Endothelial cell of umbilical vein (primary cell): ENCODE results near the gene TTC9. TPM values are rescaled to one million over a fixed set of nuclear protein-coding genes. Genes with fewer than 3 reads are reported as not detected.

Source experiments
- BruUV-seq: library from RNA; stranded (reverse); fragments of 400-500 nt; replicated peaks from 2 replicates; lab custom pipeline; 2021; lab: Mats Ljungman, UMichigan
- CTCF ChIA-PET: fragments of 300-600, 350-600 bp; sonication (Branson Sonifier 250); formaldehyde crosslinking; loops from one replicate; lab custom pipeline; 2021; ENCODE audit warnings: antibody characterized with exemption, inconsistent platforms; lab: Charles Lee
- POLR2A ChIA-PET: fragments of 300-600, 350-600 bp; sonication (Branson Sonifier 250); formaldehyde crosslinking; loops from one replicate; lab custom pipeline; 2021; ENCODE audit warnings: antibody characterized with exemption, inconsistent platforms; lab: Charles Lee
- DNase-seq: peaks from one replicate; pipeline ENCODE4 v3.0.0-alpha.2; 2011; ENCODE audit warnings: low read depth, low spot score
- FAIRE-seq: peaks from 2 replicates; lab custom pipeline; 2011; peaks lifted over from hg19 to GRCh38; lab: Jason Lieb, UNC
- H2AFZ ChIP-seq: 2 replicates; pipeline ENCODE4 v1.6.0; 2012; ENCODE audit warnings: low read depth, low read length, control low read depth, inconsistent platforms
- H3K27ac ChIP-seq: 2 replicates; pipeline ENCODE4 v1.5.1; 2011; ENCODE audit warnings: low read depth, mild to moderate bottlenecking, control low read depth, low read length, moderate library complexity; ENCODE audit not compliant: insufficient read depth
- H3K27me3 ChIP-seq, 2 experiments: 2 replicates each; pipeline versions ENCODE4 v1.6.0 to v1.6.1; 2011; ENCODE audit warnings: low read length in 2 of 2, mixed read lengths in 1 of 2; ENCODE audit not compliant: control insufficient read depth in 2 of 2, insufficient read depth in 2 of 2
- H3K36me3 ChIP-seq, 2 experiments: 2 replicates in 1 of 2; 3 replicates in 1 of 2; pipeline ENCODE4 v1.5.1; 2011; ENCODE audit warnings: low read length in 2 of 2, mild to moderate bottlenecking in 1 of 2, moderate library complexity in 1 of 2; ENCODE audit not compliant: control insufficient read depth in 2 of 2, insufficient read depth in 2 of 2; ENCODE audit errors: extremely low read depth in 1 of 2
- H3K4me1 ChIP-seq: 3 replicates; pipeline ENCODE4 v1.5.1; 2011; ENCODE audit warnings: mild to moderate bottlenecking, low read length; ENCODE audit not compliant: control insufficient read depth, insufficient read depth; ENCODE audit errors: extremely low read depth
- H3K4me2 ChIP-seq: 2 replicates; pipeline ENCODE4 v1.6.1; 2011; ENCODE audit warnings: low read length, control low read depth, mixed read lengths; ENCODE audit not compliant: insufficient read depth
- H3K4me3 ChIP-seq, 3 experiments: fragments of 200-600 bp in 1 of 3; sonication (generic), shearing (Covaris generic) in 1 of 3; replicated peaks in 1 of 3; 2 replicates each; pipeline ENCODE4 v1.5.1; 2011 to 2016; ENCODE audit warnings: control low read depth in 3 of 3, low read length in 3 of 3, mild to moderate bottlenecking in 2 of 3, inconsistent platforms in 1 of 3, low read depth in 1 of 3, moderate library complexity in 1 of 3; ENCODE audit not compliant: insufficient read depth in 1 of 3
- H3K79me2 ChIP-seq: 2 replicates; pipeline ENCODE4 v1.6.0; 2012; ENCODE audit warnings: low read length, inconsistent platforms; ENCODE audit not compliant: control insufficient read depth, insufficient read depth
- H3K9ac ChIP-seq: replicated peaks from 2 replicates; pipeline ENCODE3; 2011; ENCODE audit warnings: low read length, control low read depth; ENCODE audit not compliant: insufficient read depth; ENCODE audit errors: extremely low read depth
- H3K9me1 ChIP-seq: replicated peaks from 3 replicates; pipeline ENCODE4 v1.6.0; 2011; ENCODE audit warnings: mild to moderate bottlenecking, low read length; ENCODE audit not compliant: control insufficient read depth, insufficient read depth; ENCODE audit errors: extremely low read depth
- H3K9me3 ChIP-seq: replicated peaks from 2 replicates; pipeline ENCODE4 v1.5.1; 2012; ENCODE audit warnings: low read length, inconsistent platforms; ENCODE audit not compliant: control insufficient read depth, insufficient read depth
- H4K20me1 ChIP-seq: replicated peaks from 2 replicates; pipeline ENCODE3; 2011; ENCODE audit warnings: mild to moderate bottlenecking, low read length; ENCODE audit not compliant: control insufficient read depth, insufficient read depth; ENCODE audit errors: extremely low read depth
- CTCF ChIP-seq, 2 donors: IDR thresholded peaks; 1 replicate in 1 of 2; 2 replicates in 1 of 2; pipeline ENCODE4 v1.5.1; 2011; ENCODE audit warnings: low read length in 2 of 2, mild to moderate bottlenecking in 2 of 2, moderate library complexity in 2 of 2, control low read depth in 1 of 2, inconsistent platforms in 1 of 2, low read depth in 1 of 2; ENCODE audit not compliant: insufficient read depth in 1 of 2; ENCODE audit errors: extremely low read depth in 1 of 2
- EZH2 ChIP-seq: IDR thresholded peaks from 2 replicates; pipeline ENCODE4 v1.6.1; 2012; ENCODE audit warnings: borderline replicate concordance, low read depth, mild to moderate bottlenecking, moderate library complexity, low read length, inconsistent platforms; ENCODE audit not compliant: severe bottlenecking
- FOS ChIP-seq: IDR thresholded peaks from 2 replicates; pipeline ENCODE4 v1.6.1; 2011; ENCODE audit warnings: mild to moderate bottlenecking, low read length, moderate library complexity, borderline replicate concordance; ENCODE audit not compliant: insufficient read depth
- GATA2 ChIP-seq: IDR thresholded peaks from 2 replicates; pipeline ENCODE4 v1.7.0; 2011; ENCODE audit warnings: low read depth, mild to moderate bottlenecking, moderate library complexity, mixed read lengths, low read length; ENCODE audit not compliant: insufficient read length, insufficient read depth
- JUN ChIP-seq: IDR thresholded peaks from 2 replicates; pipeline ENCODE4 v1.6.1; 2011; ENCODE audit warnings: borderline replicate concordance, low read depth; ENCODE audit not compliant: insufficient read length, insufficient read depth
- MAX ChIP-seq: IDR thresholded peaks from 2 replicates; pipeline ENCODE4 v1.6.1; 2011; ENCODE audit not compliant: insufficient read depth, insufficient read length
- MYC ChIP-seq: IDR thresholded peaks from one replicate; pipeline ENCODE4 v1.6.1; 2011; ENCODE audit warnings: mild to moderate bottlenecking, low read depth, low read length
- POLR2A ChIP-seq: IDR thresholded peaks from 2 replicates; pipeline ENCODE4 v1.6.1; 2012; ENCODE audit warnings: low read depth, mild to moderate bottlenecking, control low read depth, low read length
- POLR2AphosphoS5 ChIP-seq: IDR thresholded peaks from 2 replicates; pipeline ENCODE4 v1.6.1; 2012; ENCODE audit warnings: low read depth, mild to moderate bottlenecking, control low read depth, low read length, moderate library complexity; ENCODE audit not compliant: insufficient read depth
- dilution Hi-C: fragments of 300-500 bp; cut with MboI; formaldehyde crosslinking; loops from one replicate; pipeline ENCODE4 v1.15.0; 2019; ENCODE audit warnings: low sequenced_read_pairs; ENCODE audit not compliant: extremely low pct_ligation_motif_present
- intact Hi-C: fragments of 100-400 bp; cut with micrococcal nuclease; formaldehyde crosslinking; loops from one replicate; pipeline ENCODE4 v1.10.0; 2022
- polyA plus RNA-seq, 4 experiments: library from polyadenylated mRNA; depleted of rRNA in 3 of 4; stranded (reverse) in 3 of 4; unstranded in 1 of 4; fragments of >200 nt; gene quantifications; 2 replicates each; pipeline versions ENCODE4 v1.2.1 to v1.2.3, GENCODE V29; 2011 to 2012; ENCODE audit warnings: missing spikeins in 1 of 4
- total RNA-seq: library from RNA; stranded (reverse); gene quantifications from 2 replicates; pipeline ENCODE4 v1.2.3, GENCODE V29; 2021

TTC9 gene
- total and polyA plus RNA-seq, 2 donors (not counting 3 experiments of a cell fraction or from before 2014, with no cell fraction given) = 0.06 TPM; not detected in 1

GRCh38 chr14:70707138-70708038 lies 65.7 kb downstream of the TTC9 start:
- CTCF ChIA-PET = interaction anchor here (1.1 to 1.3 kb wide), 3 partner anchors 10 to 620 kb away, joined by 3 to 4 read pairs (median 3); no protein-coding TSS in a partner anchor
- no peak overlapping the region for H2AFZ ChIP-seq
- H3K4me2 ChIP-seq = no peak overlapping the region
- POLR2A ChIA-PET = no interaction called here
- H3K4me1 ChIP-seq = no peaks in the 10 kb centered on the region
- H3K27me3 ChIP-seq = peaks cover 0 to 3% of the 10 kb centered on the region in 2 experiments
- BruUV-seq = no TSS peak
- TF ChIP-seq EZH2 = no peak
- TF ChIP-seq MYC = no peak
- TF ChIP-seq JUN = no peak
- TF ChIP-seq FOS = no peak
- TF ChIP-seq POLR2A = no peak
- no peak for TF ChIP-seq POLR2AphosphoS5
- no peak for TF ChIP-seq CTCF (IDR thresholded peaks at IDR 0.05; ENCODE audit: extremely low read depth in 1 of 2, insufficient read depth in 1 of 2, low read depth in 1 of 2, low read length in 2 of 2)
- TF ChIP-seq MAX = no peak
- no peak for TF ChIP-seq GATA2
- H3K9ac ChIP-seq = no peak overlapping the region
- H3K27ac ChIP-seq = no peak overlapping the region
- dilution Hi-C loops = no loop called here
- H3K9me1 ChIP-seq = no peaks in the 10 kb centered on the region
- no peak overlapping the region for H3K4me3 ChIP-seq
- no peaks in the 10 kb centered on the region for H3K79me2 ChIP-seq
- intact Hi-C loops = no loop called here
- H3K36me3 ChIP-seq = no peaks in the 10 kb centered on the region
- H3K9me3 ChIP-seq = no peaks in the 10 kb centered on the region
- DNase-seq = no peak
- no peaks in the 10 kb centered on the region for H4K20me1 ChIP-seq
- no peak for FAIRE-seq
